HepG2 (cell line): ENCODE measurements around the gene MYO18A. TPM values are rescaled to one million over a fixed set of nuclear protein-coding genes. Genes with fewer than 3 reads are reported as not detected.

Experiments
- BCL6 ChIP-seq: IDR thresholded peaks from 2 replicates; pipeline ENCODE4 v1.6.1; 2016; ENCODE audit warnings: missing genetic modification reagents, missing compliant biosample characterization
- GLMP ChIP-seq: sonication (generic); formaldehyde crosslinking; IDR thresholded peaks from 2 replicates; pipeline ENCODE4 v1.9.0; 2021; ENCODE audit warnings: missing genetic modification reagents, mild to moderate bottlenecking, borderline replicate concordance
- HNRNPL ChIP-seq: fragments of 200-400 bp; formaldehyde crosslinking; IDR thresholded peaks from 2 replicates; pipeline ENCODE4 v1.6.1; 2017; ENCODE audit warnings: mild to moderate bottlenecking, low read depth, low read length
- ISL2 ChIP-seq: sonication (generic); formaldehyde crosslinking; IDR thresholded peaks from 2 replicates; pipeline ENCODE4 v1.5.0; 2020; ENCODE audit warnings: missing genetic modification reagents
- KDM4B ChIP-seq: sonication (generic); formaldehyde crosslinking; IDR thresholded peaks from 2 replicates; pipeline ENCODE4 v1.4.0; 2020; ENCODE audit warnings: missing genetic modification reagents
- LBX2 ChIP-seq: sonication (generic); formaldehyde crosslinking; IDR thresholded peaks from 2 replicates; pipeline ENCODE4 v1.5.0; 2020; ENCODE audit warnings: missing genetic modification reagents, mild to moderate bottlenecking, borderline replicate concordance
- MYC ChIP-seq: sonication (generic); formaldehyde crosslinking; IDR thresholded peaks from 2 replicates; pipeline ENCODE4 v1.9.0; 2021; ENCODE audit warnings: missing genetic modification reagents, borderline replicate concordance
- MYPOP ChIP-seq: sonication (generic); formaldehyde crosslinking; IDR thresholded peaks from 2 replicates; pipeline ENCODE4 v1.8.1; 2023; ENCODE audit warnings: mild to moderate bottlenecking, moderate library complexity, missing genetic modification reagents
- NR2C2 ChIP-seq: sonication (generic); formaldehyde crosslinking; IDR thresholded peaks from 2 replicates; pipeline ENCODE4 v1.4.0; 2020; ENCODE audit warnings: missing genetic modification reagents, mild to moderate bottlenecking, moderate library complexity, borderline replicate concordance
- PATZ1 ChIP-seq: sonication (generic); formaldehyde crosslinking; IDR thresholded peaks from 2 replicates; pipeline ENCODE4 v1.4.0; 2020; ENCODE audit warnings: missing genetic modification reagents
- RARA ChIP-seq: IDR thresholded peaks from 2 replicates; pipeline ENCODE4 v1.6.1; 2016; ENCODE audit warnings: missing genetic modification reagents, missing compliant biosample characterization
- RFXAP ChIP-seq: sonication (generic); formaldehyde crosslinking; IDR thresholded peaks from 2 replicates; pipeline ENCODE4 v1.4.0; 2020; ENCODE audit warnings: missing genetic modification reagents, borderline replicate concordance
- RXRB ChIP-seq: IDR thresholded peaks from 2 replicates; pipeline ENCODE4 v1.6.1; 2016; ENCODE audit warnings: borderline replicate concordance, missing genetic modification reagents, missing compliant biosample characterization
- SKIL ChIP-seq: sonication (generic); formaldehyde crosslinking; IDR thresholded peaks from 2 replicates; pipeline ENCODE4 v1.8.0; 2022; ENCODE audit warnings: missing genetic modification reagents, mild to moderate bottlenecking, moderate library complexity, borderline replicate concordance
- ZBTB1 ChIP-seq: sonication (generic); formaldehyde crosslinking; IDR thresholded peaks from 2 replicates; pipeline ENCODE4 v1.4.0; 2020; ENCODE audit warnings: missing genetic modification reagents, borderline replicate concordance
- ZNF20 ChIP-seq: sonication (generic); formaldehyde crosslinking; IDR thresholded peaks from 2 replicates; pipeline ENCODE4 v1.4.0; 2020; ENCODE audit warnings: mild to moderate bottlenecking, moderate library complexity, missing genetic modification reagents
- ZNF232 ChIP-seq: sonication (generic); formaldehyde crosslinking; IDR thresholded peaks from 2 replicates; pipeline ENCODE4 v1.4.0; 2020; ENCODE audit warnings: missing genetic modification reagents, borderline replicate concordance
- ZNF563 ChIP-seq: sonication (generic); formaldehyde crosslinking; IDR thresholded peaks from 2 replicates; pipeline ENCODE4 v1.8.0; 2022; ENCODE audit warnings: mild to moderate bottlenecking, moderate library complexity, missing genetic modification reagents
- ZNF770 ChIP-seq: sonication (generic); formaldehyde crosslinking; IDR thresholded peaks from 2 replicates; pipeline ENCODE4 v1.5.0; 2020; ENCODE audit warnings: mild to moderate bottlenecking, missing genetic modification reagents
- polyA plus RNA-seq, 8 experiments: library from polyadenylated mRNA; depleted of rRNA in 3 of 8; stranded (reverse) in 7 of 8; unstranded in 1 of 8; fragments of >200 nt; fragmentation: Illumina TruSeq in 4 of 8; extraction: Trizol in 4 of 8; gene quantifications; 2 replicates each; pipeline versions ENCODE4 v1.2.1 to v1.2.3, GENCODE V29; 2011 to 2016; ENCODE audit warnings: low read depth in 4 of 8, missing spikeins in 1 of 8, mixed read lengths in 1 of 8; ENCODE audit not compliant: insufficient read depth in 1 of 8
- total RNA-seq, 5 experiments: library from RNA; depleted of rRNA; stranded (reverse); fragments of >200 nt; fragmentation: Illumina TruSeq; extraction: Trizol; gene quantifications; 2 replicates each; pipeline ENCODE4 v1.2.3, GENCODE V29; 2016; ENCODE audit warnings: low read depth in 1 of 5

Gene MYO18A
- total and polyA plus RNA-seq, 2 of the 13 experiments (the other 11 are each of a cell fraction or from before 2014, with no cell fraction given), result 16.8 to 24.8 TPM

GRCh38 chr17:29180034-29180787, at the start of gene MYO18A (continued):
- TF ChIP-seq NR2C2 (CRISPR knock-in tag) (0 out of 2 replicates have a peak, but pooled peaks have one; percentile 0), BCL6 (0 out of 2 replicates have a peak, but pooled peaks have one; percentile 6), LBX2 (no peak), RARA (CRISPR knock-in tag) (no peak; the same call in 1 of the 2 replicates), ZBTB1 (CRISPR knock-in tag) (no peak), ZNF770 (CRISPR knock-in tag) (no peak; the same call in 1 of the 2 replicates), MYC (peak; percentile 62; the same call in 1 of the 2 replicates), ZNF563 (CRISPR knock-in tag) (0 out of 2 replicates have a peak, but pooled peaks have one; percentile 52), SKIL (CRISPR knock-in tag) (no peak), PATZ1 (CRISPR knock-in tag) (peak; percentile 37), GLMP (CRISPR knock-in tag) (no peak), KDM4B (CRISPR knock-in tag) (0 out of 2 replicates have a peak, but pooled peaks have one; percentile 21), RFXAP (peak; percentile 53; the same call in 1 of the 2 replicates), ZNF232 (CRISPR knock-in tag) (no peak), MYPOP (CRISPR knock-in tag) (peak; percentile 98), ISL2 (no peak), ZNF20 (CRISPR knock-in tag) (no peak), RXRB (CRISPR knock-in tag) (peak; percentile 46; the same call in 1 of the 2 replicates), HNRNPL (peak; percentile 84)
